Measurements from ENCODE around the gene OPN3. TPM values are rescaled to one million over a fixed set of nuclear protein-coding genes. Genes with fewer than 3 reads are reported as not detected.

The OPN3 gene
- polyA plus RNA-seq, 1 donor (not counting 4 experiments of a cell fraction or from before 2014, with no cell fraction given), result 48.4 TPM

GRCh38 chr1:241622669-241623068 is 17.5 kb downstream of the OPN3 start:
- Histone ChIP-seq H3K36me3 (ENCODE audit: control insufficient read depth in 2 of 2, extremely low read depth in 1 of 2, insufficient read depth in 2 of 2, low read length in 2 of 2) (peaks cover 0 to 6% of the 10 kb centered on the region in 2 experiments), H3K9ac (ENCODE audit: control insufficient read depth, extremely low read depth, insufficient read depth, low read length) (no peak overlapping the region), H3K79me2 (ENCODE audit: control insufficient read depth, insufficient read depth, low read length) (no peaks in the 10 kb centered on the region), H3K27ac (ENCODE audit: control insufficient read depth, insufficient read depth, low read length) (no peak overlapping the region), H3K4me1 (ENCODE audit: control insufficient read depth, extremely low read depth, insufficient read depth, low read length) (peaks cover 2% of the 10 kb centered on the region), H3K4me2 (ENCODE audit: control insufficient read depth, extremely low read depth, insufficient read depth, low read depth, low read length) (no peak overlapping the region), H3K4me3 (ENCODE audit: control insufficient read depth in 2 of 3, extremely low read depth in 1 of 3, insufficient read depth in 2 of 3, low read depth in 1 of 3, low read length in 3 of 3) (no peak overlapping the region), H4K20me1 (ENCODE audit: control insufficient read depth, extremely low read depth, insufficient read depth, low read length) (no peaks in the 10 kb centered on the region), H3K9me1 (ENCODE audit: control insufficient read depth, extremely low read depth, insufficient read depth, low read length) (no peaks in the 10 kb centered on the region), H3K9me3 (ENCODE audit: control insufficient read depth, low read depth, low read length) (no peaks in the 10 kb centered on the region), H3K27me3 (ENCODE audit: control insufficient read depth, extremely low read depth, insufficient read depth, low read length) (no peaks in the 10 kb centered on the region), H2AFZ (ENCODE audit: control insufficient read depth, low read length) (no peak overlapping the region)
- dilution Hi-C loops (cut with MboI; ENCODE audit: extremely low pct_ligation_motif_present, low sequenced_read_pairs), result loop anchor here (25.0 kb wide), 1 partner anchor 215 kb away; the partner anchor contains the start of gene EXO1
- TF ChIP-seq CTCF (optimal IDR thresholded peaks at IDR 0.05 in 1 of 3, IDR thresholded peaks at IDR 0.05 in 1 of 3, conservative IDR thresholded peaks at IDR 0.05 in 1 of 3; ENCODE audit: extremely low read depth in 1 of 3, insufficient read depth in 2 of 3, low read length in 3 of 3) (no peak), EZH2 (IDR thresholded peaks at IDR 0.05; ENCODE audit: low read length) (no peak)
- DNase-seq (ENCODE audit: low read depth, low spot score), result no peak
- no peak for FAIRE-seq

DNA sequence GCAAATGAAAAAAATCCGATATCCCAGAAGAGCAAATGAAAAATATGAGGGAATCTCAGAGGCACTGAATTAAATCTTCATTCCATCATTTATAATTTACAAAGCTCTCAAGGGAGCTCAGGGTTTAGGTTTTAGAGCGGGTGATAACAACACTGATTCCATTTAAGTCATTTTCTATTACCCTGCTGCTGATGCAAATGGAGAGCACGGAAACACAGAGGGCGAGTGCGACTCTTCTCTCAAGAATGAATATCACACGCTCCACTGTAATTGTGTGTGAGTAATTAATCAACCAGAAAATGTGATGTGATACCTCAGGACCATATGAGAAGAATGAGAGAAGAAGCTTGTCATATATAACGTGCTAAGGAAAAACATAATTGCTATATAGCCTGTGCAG is 22.7 kb downstream of the OPN3 start:
- Histone ChIP-seq H3K79me2 (ENCODE audit: control insufficient read depth, insufficient read depth, low read length) (no peaks in the 10 kb centered on the region), H3K4me1 (ENCODE audit: control insufficient read depth, extremely low read depth, insufficient read depth, low read length) (peaks cover 7% of the 10 kb centered on the region), H2AFZ (ENCODE audit: control insufficient read depth, low read length) (no peak overlapping the region), H3K4me3 (ENCODE audit: control insufficient read depth in 2 of 3, extremely low read depth in 1 of 3, insufficient read depth in 2 of 3, low read depth in 1 of 3, low read length in 3 of 3) (no peak overlapping the region), H3K4me2 (ENCODE audit: control insufficient read depth, extremely low read depth, insufficient read depth, low read depth, low read length) (no peak overlapping the region), H3K27me3 (ENCODE audit: control insufficient read depth, extremely low read depth, insufficient read depth, low read length) (no peaks in the 10 kb centered on the region), H3K9ac (ENCODE audit: control insufficient read depth, extremely low read depth, insufficient read depth, low read length) (no peak overlapping the region), H3K9me1 (ENCODE audit: control insufficient read depth, extremely low read depth, insufficient read depth, low read length) (no peaks in the 10 kb centered on the region), H3K9me3 (ENCODE audit: control insufficient read depth, low read depth, low read length) (no peaks in the 10 kb centered on the region), H3K27ac (ENCODE audit: control insufficient read depth, insufficient read depth, low read length) (no peak overlapping the region), H4K20me1 (ENCODE audit: control insufficient read depth, extremely low read depth, insufficient read depth, low read length) (no peaks in the 10 kb centered on the region), H3K36me3 (ENCODE audit: control insufficient read depth in 2 of 2, extremely low read depth in 1 of 2, insufficient read depth in 2 of 2, low read length in 2 of 2) (peaks cover 0 to 5% of the 10 kb centered on the region in 2 experiments)
- dilution Hi-C loops (cut with MboI; ENCODE audit: extremely low pct_ligation_motif_present, low sequenced_read_pairs), result loop anchor here (25.0 kb wide), 1 partner anchor 220 kb away; the partner anchor contains the start of gene EXO1
- FAIRE-seq, result no peak
- no peak for TF ChIP-seq EZH2 (IDR thresholded peaks at IDR 0.05; ENCODE audit: low read length)
- no peak for TF ChIP-seq CTCF (optimal IDR thresholded peaks at IDR 0.05 in 1 of 3, IDR thresholded peaks at IDR 0.05 in 1 of 3, conservative IDR thresholded peaks at IDR 0.05 in 1 of 3; ENCODE audit: extremely low read depth in 1 of 3, insufficient read depth in 2 of 3, low read length in 3 of 3)
- DNase-seq (ENCODE audit: low read depth, low spot score), result no peak

Data from keratinocyte (primary cell).